Left lung (tissue), 10 donors: ENCODE results near the gene SORCS3. TPM values are rescaled to one million over a fixed set of nuclear protein-coding genes. Genes with fewer than 3 reads are reported as not detected.
A peak's percentile ranks its signal among the peaks of the same experiment; 100 is the strongest.

Experiments
- ATAC-seq: fragments of 200-7000 bp; cut with Tn5 transposase; one replicate; pipeline ENCODE4 v1.9.1; 2020; ENCODE audit warnings: moderate library complexity
- DNase-seq, 4 donors: peaks; one replicate each; pipeline ENCODE4 v3.0.0-alpha.2; 2013 to 2020
- H3K27ac ChIP-seq, 2 donors: fragments of 200-600 bp; sonication (generic) in 1 of 2; one replicate each; pipeline versions ENCODE4 v1.5.0 to v1.8.0; 2020 to 2021
- H3K27me3 ChIP-seq, 2 donors: fragments of 200-600 bp; sonication (generic) in 1 of 2; one replicate each; pipeline versions ENCODE4 v1.5.0 to v1.8.0; 2020 to 2021
- H3K36me3 ChIP-seq, 2 donors: fragments of 200-600 bp; sonication (generic) in 1 of 2; one replicate each; pipeline versions ENCODE4 v1.5.0 to v1.8.0; 2020 to 2021
- H3K4me1 ChIP-seq, 2 donors: fragments of 200-600 bp; one replicate each; pipeline ENCODE4 v1.8.0; 2021
- H3K4me3 ChIP-seq, 2 donors: fragments of 200-600 bp; sonication (generic) in 1 of 2; one replicate each; pipeline versions ENCODE4 v1.5.0 to v1.8.0; 2020 to 2021; ENCODE audit warnings: mild to moderate bottlenecking in 1 of 2
- H3K9me3 ChIP-seq, 2 donors: fragments of 200-600 bp; sonication (generic) in 1 of 2; one replicate each; pipeline versions ENCODE4 v1.5.0 to v1.8.0; 2020 to 2021
- intact Hi-C, 2 donors: fragments of 100-400 bp; cut with DNase I; formaldehyde crosslinking; loops; one replicate each; pipeline versions ENCODE4 v1.11.2 to v1.14.2; 2022
- polyA plus RNA-seq, 6 donors: library from polyadenylated mRNA; unstranded; fragments of 120-200 nt; gene quantifications; one replicate each; pipeline ENCODE4 v1.2.1, GENCODE V29; 2013; ENCODE audit not compliant: insufficient read length in 6 of 6
- total RNA-seq, 2 donors: library from RNA; stranded (reverse); fragmentation: NEBNext Ultra II Directional; extraction: Animal tissue kit (Norgen Biotek cat#: 25700); gene quantifications; one replicate each; pipeline ENCODE4 v1.2.1, GENCODE V29; 2021
- TF ChIP-seq, protein P1 (sequence below), 2 donors: fragments of 200-600 bp; sonication (generic) in 1 of 2; IDR thresholded peaks; one replicate each; pipeline versions ENCODE4 v1.5.0 to v1.8.0; 2021; ENCODE audit warnings: antibody characterized with exemption in 2 of 2
- donor health status: DM: no; HTN: yes; CAD: no.
- donor health status: DM: no; HTN: no; CAD: no.

SORCS3 gene
- total and polyA plus RNA-seq, 8 donors = 0.05 to 0.24 (median 0.06) TPM; not detected in 2

DNA sequence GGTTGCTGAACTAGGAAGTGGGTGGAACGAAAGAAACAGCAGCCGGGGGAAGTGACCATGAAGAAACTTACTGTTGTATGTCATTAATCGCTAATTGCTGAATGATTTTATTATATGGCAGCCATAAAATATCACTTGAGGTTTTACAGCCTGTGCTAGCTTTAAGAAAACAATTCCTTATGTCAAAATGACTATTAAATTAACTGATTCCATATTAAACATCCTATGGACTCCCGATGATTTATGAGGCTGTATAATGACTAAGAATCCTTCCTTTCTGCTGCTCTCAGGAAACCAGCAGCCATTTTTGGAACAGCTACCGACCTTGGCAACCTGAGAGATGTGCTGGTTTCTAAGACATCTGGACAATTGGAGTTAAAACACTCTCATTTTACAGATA, 421.9 kb downstream of the SORCS3 start:
- Histone ChIP-seq H3K9me3 (no peaks in the 10 kb centered on the region), H3K27me3 (no peaks in the 10 kb centered on the region), H3K36me3 (no peaks in the 10 kb centered on the region), H3K4me3 (no peak overlapping the region), H3K27ac (no peak overlapping the region), H3K4me1 (no peaks in the 10 kb centered on the region)
- intact Hi-C loops = no loop called here
- TF ChIP-seq, protein P1, sequence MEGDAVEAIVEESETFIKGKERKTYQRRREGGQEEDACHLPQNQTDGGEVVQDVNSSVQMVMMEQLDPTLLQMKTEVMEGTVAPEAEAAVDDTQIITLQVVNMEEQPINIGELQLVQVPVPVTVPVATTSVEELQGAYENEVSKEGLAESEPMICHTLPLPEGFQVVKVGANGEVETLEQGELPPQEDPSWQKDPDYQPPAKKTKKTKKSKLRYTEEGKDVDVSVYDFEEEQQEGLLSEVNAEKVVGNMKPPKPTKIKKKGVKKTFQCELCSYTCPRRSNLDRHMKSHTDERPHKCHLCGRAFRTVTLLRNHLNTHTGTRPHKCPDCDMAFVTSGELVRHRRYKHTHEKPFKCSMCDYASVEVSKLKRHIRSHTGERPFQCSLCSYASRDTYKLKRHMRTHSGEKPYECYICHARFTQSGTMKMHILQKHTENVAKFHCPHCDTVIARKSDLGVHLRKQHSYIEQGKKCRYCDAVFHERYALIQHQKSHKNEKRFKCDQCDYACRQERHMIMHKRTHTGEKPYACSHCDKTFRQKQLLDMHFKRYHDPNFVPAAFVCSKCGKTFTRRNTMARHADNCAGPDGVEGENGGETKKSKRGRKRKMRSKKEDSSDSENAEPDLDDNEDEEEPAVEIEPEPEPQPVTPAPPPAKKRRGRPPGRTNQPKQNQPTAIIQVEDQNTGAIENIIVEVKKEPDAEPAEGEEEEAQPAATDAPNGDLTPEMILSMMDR (IDR thresholded peaks at IDR 0.05) = no peak
- no peak for DNase-seq
- no peak for ATAC-seq

DNA sequence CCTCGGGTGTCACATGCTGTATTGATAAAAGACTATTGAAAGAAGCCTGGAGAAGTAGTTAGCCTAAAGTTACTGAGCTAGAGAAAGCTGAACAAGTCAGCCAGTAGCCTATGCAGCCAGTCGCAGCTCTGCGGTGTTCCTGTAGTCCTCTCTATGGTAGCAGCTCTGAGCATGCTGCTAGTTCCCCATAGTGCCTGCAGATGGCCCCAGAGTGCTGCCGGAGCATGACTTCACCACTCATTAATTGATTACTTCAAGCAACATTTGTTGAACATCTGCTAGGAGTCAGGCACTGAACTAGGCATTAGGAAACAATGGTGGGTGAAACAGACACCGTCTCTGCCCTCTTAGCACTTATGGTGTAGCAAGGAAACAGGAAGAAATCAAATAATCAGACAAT, 422.7 kb downstream of the SORCS3 start:
- H3K4me1 ChIP-seq = no peaks in the 10 kb centered on the region
- TF ChIP-seq, protein P1 (IDR thresholded peaks at IDR 0.05) = peak in 1 of 2 donors; percentile 14
- DNase-seq (peak in 1 of 4 donors; percentile 29), ATAC-seq (peak; percentile 59)
- no peak overlapping the region for H3K27ac ChIP-seq
- no peaks in the 10 kb centered on the region for H3K9me3 ChIP-seq
- intact Hi-C loops = no loop called here
- H3K4me3 ChIP-seq = no peak overlapping the region
- no peaks in the 10 kb centered on the region for H3K36me3 ChIP-seq
- H3K27me3 ChIP-seq = no peaks in the 10 kb centered on the region

DNA sequence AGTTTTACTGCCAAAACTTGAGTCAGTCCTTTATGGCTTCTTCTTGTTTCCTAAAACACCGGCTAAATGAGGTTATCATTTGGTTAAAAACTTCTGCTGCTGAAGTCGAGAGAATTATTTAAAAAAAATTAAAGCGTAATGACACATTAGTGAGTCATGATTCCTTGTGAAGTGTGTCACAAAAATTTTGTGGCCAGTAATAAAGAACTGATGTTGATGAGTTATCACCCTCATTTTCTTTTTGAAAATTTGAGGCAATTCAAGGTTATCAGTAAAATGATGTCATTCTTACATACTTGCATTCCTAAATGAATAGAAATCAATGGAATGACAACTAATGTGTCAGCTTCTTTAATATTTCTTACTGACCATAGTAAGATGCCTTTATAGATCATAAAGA, 427.4 kb downstream of the SORCS3 start:
- no peak for ATAC-seq
- Histone ChIP-seq H3K27me3 (no peaks in the 10 kb centered on the region), H3K36me3 (no peaks in the 10 kb centered on the region), H3K4me3 (no peak overlapping the region), H3K9me3 (no peaks in the 10 kb centered on the region), H3K4me1 (no peaks in the 10 kb centered on the region), H3K27ac (no peak overlapping the region)
- DNase-seq = no peak
- TF ChIP-seq, protein P1 (IDR thresholded peaks at IDR 0.05) = no peak
- intact Hi-C loops = no loop called here

DNA sequence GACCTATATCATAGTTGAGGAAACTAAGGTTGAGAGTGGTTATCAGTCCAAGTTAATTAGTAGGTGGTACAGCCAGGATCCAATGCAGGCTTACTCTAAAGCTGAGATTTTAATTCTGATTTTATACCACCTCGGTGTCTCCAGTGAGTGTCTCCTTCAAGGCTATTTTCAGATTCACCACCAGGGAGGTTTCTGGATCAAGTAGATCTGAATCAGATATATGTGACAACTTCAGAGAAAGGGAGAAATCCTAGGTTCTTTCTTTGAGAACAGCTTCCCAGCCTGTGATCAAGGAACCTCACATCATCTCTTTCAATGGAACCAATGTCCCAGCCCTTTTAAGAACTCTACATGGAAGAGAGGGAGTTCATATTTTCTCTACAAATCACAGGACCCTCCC, 429.2 kb downstream of the SORCS3 start:
- ATAC-seq = no peak
- DNase-seq = no peak
- no peaks in the 10 kb centered on the region for H3K27me3 ChIP-seq
- H3K27ac ChIP-seq = no peak overlapping the region
- H3K9me3 ChIP-seq = no peaks in the 10 kb centered on the region
- H3K36me3 ChIP-seq = no peaks in the 10 kb centered on the region
- TF ChIP-seq, protein P1 (IDR thresholded peaks at IDR 0.05) = no peak
- H3K4me3 ChIP-seq = no peak overlapping the region
- intact Hi-C loops = no loop called here
- no peaks in the 10 kb centered on the region for H3K4me1 ChIP-seq

DNA sequence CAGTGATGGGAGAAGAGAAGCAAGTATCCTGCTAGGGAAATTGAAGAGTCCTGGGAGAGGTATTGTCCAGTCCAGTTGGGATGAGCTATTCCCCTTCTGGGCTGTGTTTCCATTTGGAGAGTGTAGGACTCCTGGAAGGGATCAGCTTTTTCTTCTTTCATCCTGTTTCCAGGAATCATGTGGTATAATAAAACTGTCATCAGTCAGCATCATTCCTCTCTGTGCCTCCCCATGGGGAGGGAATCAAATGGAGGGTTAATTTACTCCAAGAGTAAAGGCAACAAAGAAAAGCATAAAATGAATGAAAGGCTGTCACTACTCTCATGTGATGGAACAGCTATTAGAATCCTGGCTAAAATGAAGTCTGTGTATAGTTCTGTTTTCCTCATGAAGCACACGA, 429.9 kb downstream of the SORCS3 start:
- H3K4me3 ChIP-seq = no peak overlapping the region
- H3K36me3 ChIP-seq = no peaks in the 10 kb centered on the region
- no peaks in the 10 kb centered on the region for H3K9me3 ChIP-seq
- no peaks in the 10 kb centered on the region for H3K4me1 ChIP-seq
- ATAC-seq = no peak
- no peaks in the 10 kb centered on the region for H3K27me3 ChIP-seq
- no peak overlapping the region for H3K27ac ChIP-seq
- intact Hi-C loops = no loop called here
- DNase-seq = no peak
- TF ChIP-seq, protein P1 (IDR thresholded peaks at IDR 0.05) = no peak
